Measurements from ENCODE around the gene CLN5.
"Not testable (repeated sequence)": the region's sequence is repeated elsewhere in the genome, so short reads cannot be mapped to it uniquely, and the experiment has no call there.

Gene CLN5

GRCh38 chr13:76991796-76992547 is at the start of gene CLN5:
CLN5 (plus strand) TSS chr13:76992081; CDS start chr13:76992099, 18 bp downstream.
- peak; percentile 90 for DNase-seq

- no peak for DNase-seq
These were observed 49.5 kb upstream of the CLN5 start for GRCh38 chr13:76942363-76942762.

GRCh38 chr13:76943646-76944045 is 48.2 kb upstream of the CLN5 start:
- no peak for DNase-seq

- DNase-seq = peak; percentile 69
These were observed 47.4 kb upstream of the CLN5 start for GRCh38 chr13:76944456-76944855.

- DNase-seq = peak; percentile 58
These were observed 43.7 kb upstream of the CLN5 start, which contains the start of gene ACOD1 for GRCh38 chr13:76948149-76948548. ACOD1 (plus strand) TSS chr13:76948511; CDS start chr13:76948559, 48 bp downstream.

- DNase-seq = peak; percentile 24
These were observed 41.8 kb upstream of the CLN5 start for GRCh38 chr13:76950101-76950500.

- DNase-seq = no peak
These were observed 37.9 kb upstream of the CLN5 start for GRCh38 chr13:76953968-76954367.

GRCh38 chr13:76954538-76954937 is 37.3 kb upstream of the CLN5 start:
- DNase-seq = no peak

GRCh38 chr13:76955193-76955592 is 36.7 kb upstream of the CLN5 start:
- DNase-seq = no peak

- DNase-seq = no peak
These were observed 36.2 kb upstream of the CLN5 start for GRCh38 chr13:76955661-76956060.

GRCh38 chr13:76958841-76959432 is 32.9 kb upstream of the CLN5 start:
- no peak for DNase-seq

- DNase-seq = not testable (repeated sequence)
These were observed 32.1 kb upstream of the CLN5 start for GRCh38 chr13:76959734-76960133.

- DNase-seq = no peak
These were observed 26.0 kb upstream of the CLN5 start for GRCh38 chr13:76965759-76966421.

- no peak for DNase-seq
These were observed 24.9 kb upstream of the CLN5 start for GRCh38 chr13:76967031-76967430.

- no peak for DNase-seq
These were observed 23.8 kb upstream of the CLN5 start for GRCh38 chr13:76968041-76968440.

- DNase-seq = peak; percentile 10
These were observed 22.2 kb upstream of the CLN5 start for GRCh38 chr13:76969488-76970365.

GRCh38 chr13:76971215-76971614 is 20.7 kb upstream of the CLN5 start:
- no peak for DNase-seq

GRCh38 chr13:76971851-76972829 is 19.7 kb upstream of the CLN5 start:
- DNase-seq = no peak

- no peak for DNase-seq
These were observed 17.8 kb upstream of the CLN5 start for GRCh38 chr13:76973920-76974617.

GRCh38 chr13:76974618-76974975 is 17.3 kb upstream of the CLN5 start:
- DNase-seq = no peak

GRCh38 chr13:76975863-76976262 is 16.0 kb upstream of the CLN5 start:
- no peak for DNase-seq
